CD14-positive monocyte (primary cell): Measurements from ENCODE around the gene HOXA7. TPM values are rescaled to one million over a fixed set of nuclear protein-coding genes. Genes with fewer than 3 reads are reported as not detected.
A peak's percentile ranks its signal among the peaks of the same experiment; 100 is the strongest.

ENCODE experiments used
- DNase-seq, 3 donors: peaks; one replicate each; pipeline ENCODE4 v3.0.0-alpha.2; 2011 to 2022
- H2AFZ ChIP-seq: 2 replicates; pipeline ENCODE4 v1.6.0; 2012; ENCODE audit warnings: mild to moderate bottlenecking, low read depth, low read length, inconsistent platforms; ENCODE audit not compliant: insufficient read depth, poor library complexity, severe bottlenecking
- H3K27ac ChIP-seq, 2 donors: 1 replicate in 1 of 2; 2 replicates in 1 of 2; pipeline ENCODE4 v1.5.1; 2012 to 2013; ENCODE audit warnings: low read length in 2 of 2, control low read depth in 1 of 2, inconsistent platforms in 1 of 2, low read depth in 1 of 2, mild to moderate bottlenecking in 1 of 2
- H3K27me3 ChIP-seq, 2 donors: one replicate each; pipeline versions ENCODE4 v1.6.0 to v1.6.1; 2011 to 2013; ENCODE audit warnings: low read length in 2 of 2; ENCODE audit not compliant: control insufficient read depth in 2 of 2, insufficient read depth in 2 of 2
- H3K36me3 ChIP-seq, 2 donors: replicated peaks in 1 of 2; 1 replicate in 1 of 2; 2 replicates in 1 of 2; pipeline versions ENCODE4 v1.5.1 to v1.6.1; 2012 to 2013; ENCODE audit warnings: low read length in 2 of 2, control low read depth in 1 of 2, inconsistent platforms in 1 of 2, mild to moderate bottlenecking in 1 of 2; ENCODE audit not compliant: insufficient read depth in 2 of 2, control insufficient read depth in 1 of 2
- H3K4me1 ChIP-seq, 2 donors: 1 replicate in 1 of 2; 2 replicates in 1 of 2; pipeline versions ENCODE4 v1.5.1 to v1.6.1; 2012 to 2013; ENCODE audit warnings: low read length in 2 of 2, control low read depth in 1 of 2, inconsistent platforms in 1 of 2, mild to moderate bottlenecking in 1 of 2, moderate library complexity in 1 of 2; ENCODE audit not compliant: insufficient read depth in 2 of 2, control insufficient read depth in 1 of 2
- H3K4me2 ChIP-seq: replicated peaks from 2 replicates; pipeline ENCODE3; 2012; ENCODE audit warnings: low read length, moderate library complexity, mild to moderate bottlenecking; ENCODE audit not compliant: poor library complexity, severe bottlenecking; ENCODE audit errors: extremely low read depth
- H3K4me3 ChIP-seq, 3 experiments: fragments of 200-600 bp in 1 of 3; sonication (generic) in 1 of 3; replicated peaks in 1 of 3; 1 replicate in 2 of 3; 2 replicates in 1 of 3; pipeline ENCODE4 v1.5.1; 2011 to 2013; ENCODE audit warnings: low read length in 3 of 3, mild to moderate bottlenecking in 3 of 3, control low read depth in 2 of 3, low read depth in 2 of 3, inconsistent platforms in 1 of 3, moderate library complexity in 1 of 3
- H3K79me2 ChIP-seq: 2 replicates; pipeline ENCODE4 v1.6.0; 2012; ENCODE audit warnings: mild to moderate bottlenecking, control low read depth, inconsistent platforms, low read length, moderate library complexity; ENCODE audit not compliant: insufficient read depth
- H3K9ac ChIP-seq: 2 replicates; pipeline ENCODE4 v1.6.0; 2017; ENCODE audit warnings: low read length, mild to moderate bottlenecking; ENCODE audit not compliant: insufficient read depth, poor library complexity, severe bottlenecking
- H3K9me3 ChIP-seq, 2 donors: replicated peaks in 1 of 2; 1 replicate in 1 of 2; 2 replicates in 1 of 2; pipeline versions ENCODE4 v1.5.1 to v1.6.1; 2012 to 2013; ENCODE audit warnings: low read length in 2 of 2, control low read depth in 1 of 2; ENCODE audit not compliant: control insufficient read depth in 1 of 2, insufficient read depth in 1 of 2
- H4K20me1 ChIP-seq: 2 replicates; pipeline ENCODE4 v1.6.0; 2012; ENCODE audit warnings: mild to moderate bottlenecking, low read length, control low read depth, moderate library complexity; ENCODE audit not compliant: insufficient read depth
- H3K27ac Mint-ChIP-seq, 7 donors: one replicate each; pipeline ENCODE4 v1.8.0; 2020; ENCODE audit warnings: mild to moderate bottlenecking in 7 of 7, mixed read lengths in 7 of 7, moderate library complexity in 6 of 7, inconsistent platforms in 2 of 7
- H3K27me3 Mint-ChIP-seq, 3 donors: one replicate each; pipeline ENCODE4 v1.8.0; 2021 to 2022; ENCODE audit warnings: low read depth in 3 of 3, mild to moderate bottlenecking in 3 of 3, mixed read lengths in 3 of 3, moderate library complexity in 3 of 3, inconsistent platforms in 1 of 3
- H3K36me3 Mint-ChIP-seq, 2 donors: one replicate each; pipeline ENCODE4 v1.8.0; 2020; ENCODE audit warnings: mixed read lengths in 2 of 2, inconsistent platforms in 1 of 2, mild to moderate bottlenecking in 1 of 2
- H3K4me1 Mint-ChIP-seq: one replicate; pipeline ENCODE4 v1.8.0; 2020; ENCODE audit warnings: mild to moderate bottlenecking, mixed read lengths
- H3K4me3 Mint-ChIP-seq, 2 donors: one replicate each; pipeline ENCODE4 v1.8.0; 2020; ENCODE audit warnings: mild to moderate bottlenecking in 2 of 2, mixed read lengths in 2 of 2, moderate library complexity in 1 of 2
- H3K9me3 Mint-ChIP-seq, 7 donors: one replicate each; pipeline ENCODE4 v1.8.0; 2020 to 2022; ENCODE audit warnings: mixed read lengths in 7 of 7, mild to moderate bottlenecking in 6 of 7, moderate library complexity in 6 of 7, inconsistent platforms in 2 of 7
- CTCF ChIP-seq: fragments of 200-600 bp; IDR thresholded peaks from one replicate; pipeline ENCODE4 v1.8.0; 2022; ENCODE audit warnings: antibody characterized with exemption, mild to moderate bottlenecking
- WGBS: methylation state at CpG from one replicate; pipeline ENCODE4 v1.1.5; 2013; ENCODE audit warnings: missing lambda C conversion rate; ENCODE audit not compliant: insufficient coverage; 5-methylcytosine and 5-hydroxymethylcytosine counted together
- intact Hi-C, 2 donors: fragments of 100-400 bp; cut with micrococcal nuclease; formaldehyde crosslinking; loops; one replicate each; pipeline versions ENCODE4 v1.15.0 to v1.15.1; 2023
- polyA plus RNA-seq, 3 donors: library from polyadenylated mRNA; depleted of rRNA in 1 of 3; unstranded in 2 of 3; stranded (reverse) in 1 of 3; fragments of 300-500 nt in 2 of 3; fragments of >200 nt in 1 of 3; fragmentation: Illumina TruSeq in 2 of 3; gene quantifications; 1 replicate in 2 of 3; 2 replicates in 1 of 3; pipeline ENCODE4 v1.2.3, GENCODE V29; 2012 to 2021

Gene HOXA7
- polyA plus RNA-seq, 3 donors: not detected

DNA sequence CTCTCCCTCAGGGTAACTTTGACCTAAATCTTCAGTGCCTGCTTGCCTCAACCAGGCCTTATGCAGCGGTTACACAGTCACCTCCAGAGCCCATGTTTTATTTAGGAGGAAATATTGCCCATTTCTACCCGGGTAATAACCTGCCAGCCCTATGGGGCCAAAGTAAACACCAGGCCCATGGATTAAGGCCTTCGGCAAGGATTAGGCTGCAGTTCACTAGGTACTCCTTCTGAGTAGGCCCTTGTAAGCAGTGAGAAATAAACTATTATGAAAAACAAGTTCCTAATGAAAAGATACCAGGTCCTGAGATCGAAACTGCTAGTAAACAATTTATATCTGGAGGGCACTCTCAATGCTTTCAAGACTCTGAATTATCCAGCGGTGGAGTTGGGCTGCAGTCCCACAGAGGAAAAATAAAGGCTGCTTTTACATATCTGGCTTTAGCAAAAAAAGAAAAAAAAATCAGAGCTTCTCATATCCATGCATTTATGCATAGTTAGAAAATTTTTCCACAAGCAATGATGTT, 21.4 kb upstream of the HOXA7 start:
- Mint-ChIP-seq H3K4me3 (peak overlapping the region in 1 of 2 donors; percentile 89), H3K27ac (no peak overlapping the region), H3K27me3 (peaks cover 85 to 95% (median 90%) of the 10 kb centered on the region in 3 donors), H3K4me1 (peaks cover 23% of the 10 kb centered on the region), H3K36me3 (peaks cover 0 to 14% of the 10 kb centered on the region in 2 donors), H3K9me3 (peaks cover 0 to 23% (median 8%) of the 10 kb centered on the region in 7 donors)
- Histone ChIP-seq H3K9me3 (peaks cover 11 to 22% of the 10 kb centered on the region in 2 donors), H3K36me3 (no peaks in the 10 kb centered on the region), H3K9ac (no peak overlapping the region), H3K27me3 (peaks cover 46 to 98% of the 10 kb centered on the region in 2 donors), H3K79me2 (no peaks in the 10 kb centered on the region), H3K4me3 (no peak overlapping the region), H3K4me2 (no peak overlapping the region), H4K20me1 (no peaks in the 10 kb centered on the region), H2AFZ (no peak overlapping the region), H3K27ac (no peak overlapping the region), H3K4me1 (peaks cover 19 to 28% of the 10 kb centered on the region in 2 donors)
- intact Hi-C loops: no loop called here
- no peak for DNase-seq
- WGBS: 100% methylated on average over 4 of the region's 5 CpGs
- no peak for TF ChIP-seq CTCF

DNA sequence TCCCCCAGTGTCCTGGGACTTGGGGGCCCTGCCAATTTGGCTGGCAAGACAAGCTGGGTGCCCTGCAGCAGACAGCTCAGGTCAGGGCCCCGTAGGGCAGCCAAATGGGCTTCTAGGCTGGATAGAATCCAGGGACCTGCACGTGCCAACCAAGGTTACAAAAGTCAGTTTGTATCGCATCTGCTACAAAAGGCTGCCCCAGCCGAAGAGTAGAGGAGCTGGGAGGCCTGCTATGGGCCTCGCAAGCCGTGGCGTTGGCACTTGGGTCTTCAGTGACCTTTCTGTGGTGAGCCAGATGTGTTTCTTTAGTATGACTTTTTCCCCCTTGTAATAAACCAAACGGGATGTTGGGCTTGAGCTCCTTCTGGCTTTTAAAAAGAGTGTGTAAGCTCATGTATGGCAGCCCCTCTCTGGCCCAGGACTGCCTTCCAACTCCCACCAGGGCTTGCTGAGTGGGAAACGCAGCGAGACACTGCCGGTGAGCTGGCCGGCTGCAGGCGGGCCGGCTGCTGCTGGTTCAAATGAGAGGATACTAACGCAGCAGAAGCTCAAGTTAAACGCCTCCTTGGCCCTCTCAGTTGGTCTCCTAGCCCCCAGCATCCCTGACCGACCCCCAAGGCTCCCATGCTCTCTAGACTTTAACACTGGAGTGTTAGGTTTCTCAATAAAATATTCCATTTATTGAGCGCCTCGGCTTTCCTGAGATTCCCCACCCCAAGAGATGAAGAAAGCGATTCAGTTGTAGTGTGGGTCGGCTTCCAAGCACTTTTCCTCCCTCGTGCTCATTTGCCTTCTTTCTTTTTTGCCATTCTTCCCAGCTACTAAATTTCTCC, 20.7 kb upstream of the HOXA7 start:
- Mint-ChIP-seq H3K27me3 (peaks cover 83 to 95% (median 89%) of the 10 kb centered on the region in 3 donors), H3K27ac (no peak overlapping the region), H3K9me3 (peaks cover 0 to 22% (median 5%) of the 10 kb centered on the region in 7 donors), H3K36me3 (peaks cover 3 to 16% of the 10 kb centered on the region in 2 donors), H3K4me3 (peak overlapping the region in 1 of 2 donors; percentile 35), H3K4me1 (peaks cover 26% of the 10 kb centered on the region)
- no peak overlapping the region for H3K9ac ChIP-seq
- H3K27ac ChIP-seq: no peak overlapping the region
- no peaks in the 10 kb centered on the region for H4K20me1 ChIP-seq
- H3K4me3 ChIP-seq: no peak overlapping the region
- peaks cover 26 to 35% of the 10 kb centered on the region in 2 donors for H3K4me1 ChIP-seq
- no peak overlapping the region for H3K4me2 ChIP-seq
- no peaks in the 10 kb centered on the region for H3K36me3 ChIP-seq
- no peak for DNase-seq
- peaks cover 14 to 20% of the 10 kb centered on the region in 2 donors for H3K9me3 ChIP-seq
- no peaks in the 10 kb centered on the region for H3K79me2 ChIP-seq
- intact Hi-C loops: no loop called here
- peaks cover 46 to 98% of the 10 kb centered on the region in 2 donors for H3K27me3 ChIP-seq
- no peak for TF ChIP-seq CTCF
- no peak overlapping the region for H2AFZ ChIP-seq
- 90% methylated on average over 16 of the region's 22 CpGs for WGBS
